Inflammatory macrophage treated with lipopolysaccharide for 1 hour (primary cell): ENCODE data around the gene DMRT3.
A peak's percentile ranks its signal among the peaks of the same experiment; 100 is the strongest.

ENCODE experiments used
- DNase-seq, 2 donors: peaks; one replicate each; pipeline ENCODE4 v3.0.0-alpha.2; 2020 to 2022

DMRT3 gene, protein sequence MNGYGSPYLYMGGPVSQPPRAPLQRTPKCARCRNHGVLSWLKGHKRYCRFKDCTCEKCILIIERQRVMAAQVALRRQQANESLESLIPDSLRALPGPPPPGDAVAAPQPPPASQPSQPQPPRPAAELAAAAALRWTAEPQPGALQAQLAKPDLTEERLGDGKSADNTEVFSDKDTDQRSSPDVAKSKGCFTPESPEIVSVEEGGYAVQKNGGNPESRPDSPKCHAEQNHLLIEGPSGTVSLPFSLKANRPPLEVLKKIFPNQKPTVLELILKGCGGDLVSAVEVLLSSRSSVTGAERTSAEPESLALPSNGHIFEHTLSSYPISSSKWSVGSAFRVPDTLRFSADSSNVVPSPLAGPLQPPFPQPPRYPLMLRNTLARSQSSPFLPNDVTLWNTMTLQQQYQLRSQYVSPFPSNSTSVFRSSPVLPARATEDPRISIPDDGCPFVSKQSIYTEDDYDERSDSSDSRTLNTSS

GRCh38 chr9:976258-976942 lies at the start of gene DMRT3:
Gene DMRT3, plus strand, starts transcription at chr9:976655. Its CDS starts 347 bp downstream, at chr9:977002.
- DNase-seq, result no peak

- no peak for DNase-seq
Measured at GRCh38 chr9:926976-927375, 49.5 kb upstream of the DMRT3 start.

- peak in 1 of 2 donors; percentile 38 for DNase-seq
Measured at GRCh38 chr9:928363-929042, 48.0 kb upstream of the DMRT3 start.

DNA sequence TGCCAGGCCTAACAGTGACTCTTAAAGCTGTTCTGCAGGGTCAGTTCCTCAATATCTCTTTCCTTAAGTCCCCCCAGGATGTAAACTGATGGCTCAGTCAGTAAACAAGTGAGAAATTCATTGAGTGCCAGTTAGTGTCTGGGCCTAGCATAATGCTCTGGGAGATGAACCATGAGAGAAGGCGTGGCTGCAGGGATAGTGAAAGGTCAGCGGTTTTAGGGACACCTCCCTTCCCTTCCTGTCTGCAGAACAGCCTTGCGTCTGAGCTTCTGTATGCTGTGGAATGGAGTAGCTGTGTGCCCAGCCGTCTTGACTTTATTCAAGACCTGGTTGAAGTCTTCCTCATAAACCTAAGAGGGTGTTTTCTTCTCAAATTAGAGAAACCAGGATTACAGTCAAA lies 46.7 kb upstream of the DMRT3 start:
- DNase-seq, result no peak

DNA sequence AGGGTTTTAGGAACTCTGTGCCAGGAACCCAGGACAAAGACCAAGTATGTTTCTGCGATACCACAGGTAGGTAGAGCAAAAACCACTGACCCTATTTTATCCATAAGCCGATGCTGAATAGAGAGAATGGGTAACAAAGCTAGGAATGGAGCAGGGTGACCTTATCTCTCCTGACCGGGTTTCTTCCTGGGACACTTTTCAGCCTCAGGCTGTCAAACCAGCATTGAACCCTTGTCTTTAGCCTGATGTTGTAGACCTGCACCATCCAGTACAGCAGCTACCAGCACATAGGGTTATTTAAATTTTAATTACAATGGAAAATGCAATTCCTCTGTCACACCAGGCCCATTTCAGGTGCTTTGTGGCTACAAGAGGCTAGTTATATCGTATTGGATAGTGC lies 43.1 kb upstream of the DMRT3 start:
- DNase-seq, result no peak

DNA sequence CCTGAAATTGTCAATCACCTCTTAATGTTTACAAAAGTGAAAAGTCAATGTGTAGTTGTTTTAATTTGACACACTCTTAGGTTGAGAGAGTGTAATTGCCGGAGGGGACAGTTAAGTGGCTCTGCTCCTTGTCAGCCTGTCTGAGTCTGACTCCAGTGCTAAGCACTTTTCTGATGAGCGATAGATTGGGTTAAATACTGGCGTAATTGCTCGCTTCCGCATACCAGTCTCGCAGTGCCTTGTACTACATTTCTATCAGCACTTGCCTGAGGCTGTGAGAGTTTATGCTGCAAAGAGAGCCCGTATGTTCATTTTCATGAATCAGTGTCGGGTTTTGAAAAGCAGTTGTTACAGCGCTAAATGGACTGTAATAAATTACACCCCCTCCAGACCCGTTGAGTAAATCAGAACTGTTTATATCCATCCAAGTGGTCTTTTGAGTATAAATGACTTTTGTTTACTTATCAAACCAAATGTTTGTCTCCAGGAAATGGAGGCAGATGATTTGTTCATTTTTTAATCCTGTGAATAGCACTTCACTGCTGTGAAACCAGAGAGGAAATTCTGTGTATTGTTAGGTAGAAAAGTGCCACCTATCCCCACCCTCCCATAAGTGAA lies 41.0 kb upstream of the DMRT3 start:
- no peak for DNase-seq

DNA sequence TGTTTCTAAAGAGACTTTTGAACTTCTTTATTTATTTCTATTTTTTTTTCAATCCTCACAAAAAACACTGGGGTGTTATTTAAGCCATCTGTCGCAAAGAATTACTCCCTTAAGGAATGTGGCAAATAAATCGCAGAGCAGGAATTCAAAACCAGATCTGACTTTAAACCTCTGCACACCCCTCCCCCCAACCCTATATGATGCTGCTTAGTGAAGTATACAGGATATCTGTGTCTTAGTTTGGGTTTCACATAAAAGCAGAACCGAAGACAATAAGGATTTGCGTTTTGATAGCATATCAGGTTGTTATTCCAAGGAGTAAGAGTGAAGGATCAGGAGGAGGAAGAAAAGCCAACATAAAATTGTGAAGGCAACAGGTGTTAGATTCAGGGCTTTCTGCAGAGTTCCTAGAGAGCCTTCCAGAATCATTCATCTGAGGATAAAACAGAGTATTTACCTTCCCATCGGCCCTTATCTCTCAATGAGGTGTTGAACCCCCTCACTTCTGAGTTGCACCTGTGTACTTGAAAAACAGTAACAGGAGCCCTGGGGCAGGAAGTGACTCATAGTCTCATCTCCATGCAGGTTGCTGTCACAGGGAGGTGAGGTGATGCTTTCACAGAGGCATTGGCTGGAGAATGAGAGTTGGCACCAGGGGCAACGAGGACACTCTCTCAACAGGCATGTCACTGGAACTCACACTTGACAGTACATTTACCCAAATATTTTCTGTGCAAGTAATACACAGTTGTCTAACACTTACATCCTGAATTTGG lies 33.5 kb upstream of the DMRT3 start:
- DNase-seq, result no peak

GRCh38 chr9:947985-948384 lies 28.5 kb upstream of the DMRT3 start:
- no peak for DNase-seq

- DNase-seq, result no peak
Measured at GRCh38 chr9:948497-948896, 28.0 kb upstream of the DMRT3 start.

DNA sequence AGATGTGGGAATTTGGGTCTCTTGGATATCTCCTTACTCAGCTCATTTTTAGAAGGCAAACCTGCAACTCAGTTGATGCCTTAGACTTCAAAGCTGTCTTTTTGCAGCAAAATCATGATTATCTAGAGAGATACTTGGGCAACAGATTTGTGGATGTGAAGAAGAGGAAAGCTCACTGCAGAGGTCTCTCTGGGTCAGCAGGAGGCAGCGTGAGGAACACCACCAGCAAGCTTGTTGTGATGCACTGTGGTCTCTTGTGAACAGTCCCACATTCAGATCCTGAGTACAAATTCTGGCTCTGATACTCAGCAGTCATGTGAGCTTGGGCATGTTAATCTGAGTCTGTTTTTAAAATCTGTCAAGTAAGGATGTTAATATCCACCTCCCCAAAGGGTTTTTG lies 26.3 kb upstream of the DMRT3 start:
- DNase-seq, result no peak

DNA sequence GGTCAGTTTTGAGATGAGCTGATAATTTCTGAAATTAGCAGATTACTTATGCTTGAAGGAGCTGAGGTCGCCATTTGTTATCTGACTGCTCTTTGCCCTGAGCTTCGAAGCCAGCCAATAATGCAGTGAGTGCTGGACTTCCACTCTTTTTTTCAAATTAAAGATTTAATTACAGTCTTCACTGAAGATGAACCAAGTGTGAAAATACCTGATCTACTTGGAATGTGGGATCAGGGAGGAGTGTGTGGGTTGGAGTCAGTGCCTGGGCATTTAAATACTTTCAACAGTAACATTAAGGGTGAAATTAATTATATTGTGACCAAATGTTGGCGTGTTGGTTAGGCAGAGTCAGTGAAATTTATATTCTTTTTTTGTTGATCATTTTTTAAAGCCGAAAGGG lies 23.9 kb upstream of the DMRT3 start:
- no peak for DNase-seq

GRCh38 chr9:959105-959504 lies 17.4 kb upstream of the DMRT3 start:
- DNase-seq, result no peak

DNA sequence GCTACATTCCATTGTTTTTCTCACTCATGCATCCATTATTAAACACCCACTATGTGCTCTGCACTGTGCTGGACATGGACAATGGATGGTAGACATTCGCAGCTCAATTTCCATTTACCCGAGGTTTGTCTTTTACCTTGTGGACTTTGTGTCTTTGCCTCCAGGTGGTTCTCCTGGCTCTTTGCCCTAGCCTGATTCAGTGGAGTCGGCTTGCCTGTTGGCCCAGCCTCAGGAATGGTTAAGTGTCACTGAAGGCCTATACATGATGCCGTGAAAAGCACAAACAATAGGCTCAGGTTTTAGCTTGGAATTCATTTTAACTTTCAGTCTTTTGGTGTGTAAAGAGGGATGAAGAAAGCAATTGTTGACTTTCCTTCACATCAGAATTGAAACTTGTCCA lies 16.5 kb upstream of the DMRT3 start:
- DNase-seq, result no peak

- no peak for DNase-seq
Measured at GRCh38 chr9:962023-962422, 14.4 kb upstream of the DMRT3 start.

DNA sequence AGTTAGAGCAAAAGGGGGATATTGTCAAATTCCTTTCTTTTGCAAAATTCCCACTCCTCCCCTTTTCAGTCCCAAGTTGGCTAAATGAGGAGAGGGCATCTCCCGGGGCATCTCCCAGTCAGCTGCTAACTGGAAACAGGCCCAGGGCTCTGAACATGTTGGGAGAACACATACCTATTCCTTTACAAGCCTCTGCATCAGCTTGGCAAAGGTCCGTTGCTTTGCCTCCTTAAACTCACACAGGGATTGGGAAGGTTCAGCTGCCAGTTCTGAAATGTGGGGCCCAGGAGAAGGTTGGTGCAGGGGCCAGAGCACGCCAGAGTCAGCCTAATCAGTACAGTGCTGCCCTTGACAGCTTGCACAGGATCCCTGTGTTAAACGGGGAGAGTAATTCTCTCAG lies 11.0 kb upstream of the DMRT3 start:
- no peak for DNase-seq

- peak in 1 of 2 donors; percentile 3 for DNase-seq
Measured at GRCh38 chr9:966870-967269, 9.6 kb upstream of the DMRT3 start.

- DNase-seq, result no peak
Measured at GRCh38 chr9:967436-967835, 9.0 kb upstream of the DMRT3 start.

- DNase-seq, result no peak
Measured at GRCh38 chr9:967903-968641, 8.4 kb upstream of the DMRT3 start.

GRCh38 chr9:969310-970150 lies 6.9 kb upstream of the DMRT3 start:
- no peak for DNase-seq

DNA sequence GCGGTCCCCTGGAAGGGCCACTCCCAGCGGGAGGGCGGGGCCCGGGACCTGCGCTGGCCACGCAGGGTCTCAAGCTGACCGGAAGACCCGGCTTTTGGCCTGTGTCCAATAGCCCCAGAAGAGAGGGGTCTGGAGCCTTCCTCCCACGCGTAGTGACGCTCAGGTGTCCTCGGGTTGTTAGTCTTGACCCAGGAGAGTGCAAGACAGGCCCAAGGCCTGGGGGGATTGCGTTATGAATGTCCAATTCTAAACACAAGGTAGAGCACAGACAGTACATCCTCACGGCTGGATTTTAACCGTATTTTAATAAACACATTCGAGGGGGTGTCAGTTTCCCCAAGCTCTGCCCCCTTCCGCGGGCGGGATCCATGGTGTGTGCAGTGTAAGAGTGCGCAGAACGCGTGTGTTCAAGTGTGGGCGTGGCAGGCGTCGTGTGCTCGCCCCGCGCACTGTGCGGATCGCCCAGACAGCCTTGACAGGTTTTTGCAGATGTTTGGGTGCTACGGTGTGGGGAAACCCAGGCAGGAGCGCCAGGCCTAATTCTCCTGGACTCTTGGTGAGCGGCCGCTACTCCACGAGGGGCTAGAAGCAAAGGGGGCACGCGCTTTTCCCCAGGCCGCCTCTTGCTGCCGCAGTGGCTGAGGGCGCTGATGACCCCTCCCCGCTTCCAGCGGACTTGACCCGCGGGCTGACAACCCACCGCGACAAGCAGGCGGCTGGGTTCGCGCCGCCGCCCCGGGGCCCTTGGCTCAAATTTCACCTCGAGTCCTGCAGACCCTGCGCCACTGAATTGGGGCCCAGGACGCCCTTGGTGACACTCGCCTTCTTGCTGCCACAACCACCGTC lies 6.1 kb upstream of the DMRT3 start:
- DNase-seq, result no peak
